Measurements from ENCODE around the gene VTI1A.

VTI1A gene

GRCh38 chr10:112701878-112702255, 254.9 kb downstream of the VTI1A start:
- Histone ChIP-seq H3K27ac (ENCODE audit: low read depth in 2 of 2, low read length in 2 of 2) (no peak overlapping the region), H3K27me3 (ENCODE audit: control insufficient read depth in 2 of 2, insufficient read depth in 2 of 2, low read length in 2 of 2) (no peaks in the 10 kb centered on the region), H3K4me1 (ENCODE audit: control insufficient read depth in 2 of 2, insufficient read depth in 2 of 2, low read length in 2 of 2) (no peaks in the 10 kb centered on the region), H3K9me3 (ENCODE audit: control insufficient read depth in 2 of 2, low read length in 2 of 2) (no peaks in the 10 kb centered on the region), H3K36me3 (ENCODE audit: control insufficient read depth in 2 of 2, insufficient read depth in 2 of 2, low read length in 2 of 2) (no peaks in the 10 kb centered on the region), H3K9ac (ENCODE audit: low read depth in 1 of 2, low read length in 2 of 2) (no peak overlapping the region), H3K4me3 (ENCODE audit: low read length in 2 of 2) (no peak overlapping the region)

- Histone ChIP-seq H3K27ac (ENCODE audit: low read depth in 2 of 2, low read length in 2 of 2) (no peak overlapping the region), H3K9me3 (ENCODE audit: control insufficient read depth in 2 of 2, low read length in 2 of 2) (no peaks in the 10 kb centered on the region), H3K4me3 (ENCODE audit: low read length in 2 of 2) (no peak overlapping the region), H3K9ac (ENCODE audit: low read depth in 1 of 2, low read length in 2 of 2) (no peak overlapping the region), H3K27me3 (ENCODE audit: control insufficient read depth in 2 of 2, insufficient read depth in 2 of 2, low read length in 2 of 2) (no peaks in the 10 kb centered on the region), H3K4me1 (ENCODE audit: control insufficient read depth in 2 of 2, insufficient read depth in 2 of 2, low read length in 2 of 2) (no peaks in the 10 kb centered on the region), H3K36me3 (ENCODE audit: control insufficient read depth in 2 of 2, insufficient read depth in 2 of 2, low read length in 2 of 2) (no peaks in the 10 kb centered on the region)
Observed at GRCh38 chr10:112706577-112706976, 259.6 kb downstream of the VTI1A start.

GRCh38 chr10:112708461-112708860, 261.4 kb downstream of the VTI1A start:
- H3K27me3 ChIP-seq (ENCODE audit: control insufficient read depth in 2 of 2, insufficient read depth in 2 of 2, low read length in 2 of 2) = no peaks in the 10 kb centered on the region
- no peak overlapping the region for H3K4me3 ChIP-seq (ENCODE audit: low read length in 2 of 2)
- no peak overlapping the region for H3K27ac ChIP-seq (ENCODE audit: low read depth in 2 of 2, low read length in 2 of 2)

GRCh38 chr10:112710528-112710927, 263.5 kb downstream of the VTI1A start:
- Histone ChIP-seq H3K36me3 (ENCODE audit: control insufficient read depth in 2 of 2, insufficient read depth in 2 of 2, low read length in 2 of 2) (no peaks in the 10 kb centered on the region), H3K4me1 (ENCODE audit: control insufficient read depth in 2 of 2, insufficient read depth in 2 of 2, low read length in 2 of 2) (peaks cover 0 to under 1% of the 10 kb centered on the region in 2 donors), H3K4me3 (ENCODE audit: low read length in 2 of 2) (no peak overlapping the region), H3K9me3 (ENCODE audit: control insufficient read depth in 2 of 2, low read length in 2 of 2) (no peaks in the 10 kb centered on the region), H3K9ac (ENCODE audit: low read depth in 1 of 2, low read length in 2 of 2) (no peak overlapping the region), H3K27ac (ENCODE audit: low read depth in 2 of 2, low read length in 2 of 2) (no peak overlapping the region), H3K27me3 (ENCODE audit: control insufficient read depth in 2 of 2, insufficient read depth in 2 of 2, low read length in 2 of 2) (no peaks in the 10 kb centered on the region)

More at GRCh38 chr10:112708461-112708860, 261.4 kb downstream of the VTI1A start:
- Histone ChIP-seq H3K9me3 (ENCODE audit: control insufficient read depth in 2 of 2, low read length in 2 of 2) (no peaks in the 10 kb centered on the region), H3K36me3 (ENCODE audit: control insufficient read depth in 2 of 2, insufficient read depth in 2 of 2, low read length in 2 of 2) (no peaks in the 10 kb centered on the region), H3K9ac (ENCODE audit: low read depth in 1 of 2, low read length in 2 of 2) (no peak overlapping the region), H3K4me1 (ENCODE audit: control insufficient read depth in 2 of 2, insufficient read depth in 2 of 2, low read length in 2 of 2) (no peaks in the 10 kb centered on the region)

DNA sequence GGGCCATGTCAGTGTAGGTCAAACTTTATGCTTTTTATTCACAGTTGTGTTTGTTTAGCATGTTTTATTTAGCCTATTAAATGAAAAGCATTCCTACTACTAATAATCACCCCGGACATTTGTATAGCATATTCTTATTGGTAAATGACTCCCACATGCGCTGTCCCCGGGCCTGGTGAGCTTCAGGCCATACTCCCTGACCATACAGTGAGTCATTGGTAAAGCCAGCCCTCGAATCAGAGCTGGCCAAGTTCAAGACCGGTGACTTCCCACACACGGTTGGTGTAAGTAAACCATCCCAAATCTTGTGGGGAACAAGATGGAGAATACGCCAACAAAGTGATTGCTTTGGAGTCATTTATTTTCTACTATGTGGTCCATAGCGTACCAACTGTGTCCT, 264.4 kb downstream of the VTI1A start:
- no peak overlapping the region for H3K9ac ChIP-seq (ENCODE audit: low read depth in 1 of 2, low read length in 2 of 2)
- no peaks in the 10 kb centered on the region for H3K27me3 ChIP-seq (ENCODE audit: control insufficient read depth in 2 of 2, insufficient read depth in 2 of 2, low read length in 2 of 2)
- no peak overlapping the region for H3K27ac ChIP-seq (ENCODE audit: low read depth in 2 of 2, low read length in 2 of 2)
- H3K4me3 ChIP-seq (ENCODE audit: low read length in 2 of 2) = no peak overlapping the region
- H3K4me1 ChIP-seq (ENCODE audit: control insufficient read depth in 2 of 2, insufficient read depth in 2 of 2, low read length in 2 of 2) = peaks cover 5 to 7% of the 10 kb centered on the region in 2 donors
- H3K9me3 ChIP-seq (ENCODE audit: control insufficient read depth in 2 of 2, low read length in 2 of 2) = no peaks in the 10 kb centered on the region
- H3K36me3 ChIP-seq (ENCODE audit: control insufficient read depth in 2 of 2, insufficient read depth in 2 of 2, low read length in 2 of 2) = no peaks in the 10 kb centered on the region

DNA sequence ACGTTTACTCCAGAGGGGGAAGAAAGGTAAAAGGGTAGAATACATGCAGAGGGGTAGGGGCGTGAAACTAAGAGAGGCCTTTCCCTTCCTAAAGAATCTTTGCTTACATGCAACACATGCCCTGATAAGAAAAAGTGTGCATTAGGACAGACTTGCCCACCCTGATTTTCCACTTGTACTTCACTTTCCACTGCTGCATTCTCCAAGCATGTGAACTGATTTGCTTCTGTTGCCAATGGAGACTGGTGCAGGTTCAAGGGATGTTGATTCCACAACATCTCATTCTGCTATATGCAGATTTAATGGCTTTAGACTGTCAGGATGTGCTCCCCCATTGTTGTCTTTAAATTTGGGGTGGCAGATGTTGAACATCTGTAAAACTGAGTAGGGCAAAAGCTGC, 265.5 kb downstream of the VTI1A start:
- no peak overlapping the region for H3K4me3 ChIP-seq (ENCODE audit: low read length in 2 of 2)

DNA sequence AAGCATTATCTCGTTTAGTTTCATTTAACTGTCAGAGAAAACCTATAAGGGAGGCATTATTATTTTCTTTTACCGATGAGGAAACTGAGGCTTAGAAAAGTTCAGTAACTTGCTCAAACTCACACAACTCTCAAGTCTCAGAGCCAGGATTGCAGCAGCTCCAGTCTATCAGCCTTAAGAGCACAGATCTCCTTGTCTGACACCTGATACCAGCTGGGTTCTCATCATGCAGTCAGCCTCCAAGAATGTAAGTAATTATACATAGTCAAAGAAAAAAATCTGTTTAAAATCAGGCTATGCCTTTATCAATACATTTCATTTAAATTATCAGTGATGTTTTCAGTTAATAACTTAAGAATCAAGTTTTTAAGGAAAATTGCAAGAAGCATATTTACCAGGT, 266.4 kb downstream of the VTI1A start:
- Histone ChIP-seq H3K9ac (ENCODE audit: low read depth in 1 of 2, low read length in 2 of 2) (no peak overlapping the region), H3K27me3 (ENCODE audit: control insufficient read depth in 2 of 2, insufficient read depth in 2 of 2, low read length in 2 of 2) (no peaks in the 10 kb centered on the region), H3K4me1 (ENCODE audit: control insufficient read depth in 2 of 2, insufficient read depth in 2 of 2, low read length in 2 of 2) (peaks cover 7 to 19% of the 10 kb centered on the region in 2 donors), H3K9me3 (ENCODE audit: control insufficient read depth in 2 of 2, low read length in 2 of 2) (no peaks in the 10 kb centered on the region), H3K27ac (ENCODE audit: low read depth in 2 of 2, low read length in 2 of 2) (no peak overlapping the region), H3K4me3 (ENCODE audit: low read length in 2 of 2) (no peak overlapping the region), H3K36me3 (ENCODE audit: control insufficient read depth in 2 of 2, insufficient read depth in 2 of 2, low read length in 2 of 2) (no peaks in the 10 kb centered on the region)

More for the DNA sequence above, 265.5 kb downstream of the VTI1A start:
- Histone ChIP-seq H3K27ac (ENCODE audit: low read depth in 2 of 2, low read length in 2 of 2) (no peak overlapping the region), H3K27me3 (ENCODE audit: control insufficient read depth in 2 of 2, insufficient read depth in 2 of 2, low read length in 2 of 2) (no peaks in the 10 kb centered on the region), H3K36me3 (ENCODE audit: control insufficient read depth in 2 of 2, insufficient read depth in 2 of 2, low read length in 2 of 2) (no peaks in the 10 kb centered on the region), H3K9me3 (ENCODE audit: control insufficient read depth in 2 of 2, low read length in 2 of 2) (no peaks in the 10 kb centered on the region), H3K9ac (ENCODE audit: low read depth in 1 of 2, low read length in 2 of 2) (no peak overlapping the region), H3K4me1 (ENCODE audit: control insufficient read depth in 2 of 2, insufficient read depth in 2 of 2, low read length in 2 of 2) (peaks cover 7 to 19% of the 10 kb centered on the region in 2 donors)

GRCh38 chr10:112715581-112715980, 268.6 kb downstream of the VTI1A start:
- no peaks in the 10 kb centered on the region for H3K27me3 ChIP-seq (ENCODE audit: control insufficient read depth in 2 of 2, insufficient read depth in 2 of 2, low read length in 2 of 2)
- peak overlapping the region; percentile 33 to 57 for H3K27ac ChIP-seq (ENCODE audit: low read depth in 2 of 2, low read length in 2 of 2)
- H3K4me1 ChIP-seq (ENCODE audit: control insufficient read depth in 2 of 2, insufficient read depth in 2 of 2, low read length in 2 of 2) = peaks cover 7 to 19% of the 10 kb centered on the region in 2 donors
- H3K36me3 ChIP-seq (ENCODE audit: control insufficient read depth in 2 of 2, insufficient read depth in 2 of 2, low read length in 2 of 2) = no peaks in the 10 kb centered on the region
- no peaks in the 10 kb centered on the region for H3K9me3 ChIP-seq (ENCODE audit: control insufficient read depth in 2 of 2, low read length in 2 of 2)
- no peak overlapping the region for H3K4me3 ChIP-seq (ENCODE audit: low read length in 2 of 2)
- H3K9ac ChIP-seq (ENCODE audit: low read depth in 1 of 2, low read length in 2 of 2) = no peak overlapping the region

DNA sequence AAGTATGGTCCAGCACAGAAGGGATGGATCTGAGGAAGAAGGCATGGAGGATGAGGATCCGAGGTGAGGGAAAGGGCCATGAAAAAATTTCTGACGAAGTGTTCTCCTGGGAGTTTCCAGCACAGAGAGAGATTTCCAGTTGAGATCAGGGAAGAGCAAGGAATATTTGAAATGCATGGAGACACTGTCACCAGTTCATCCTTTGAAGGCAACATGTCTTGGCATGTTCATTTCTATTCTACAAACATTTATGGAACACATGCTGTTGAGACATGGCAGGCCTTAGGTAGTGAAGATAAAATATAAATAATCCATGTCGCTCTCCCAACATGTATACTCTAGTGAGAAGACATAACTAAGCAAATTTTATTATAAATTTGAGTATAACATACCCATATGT, 269.1 kb downstream of the VTI1A start:
- H3K27ac ChIP-seq (ENCODE audit: low read depth in 2 of 2, low read length in 2 of 2) = peak overlapping the region; percentile 33 to 57

DNA sequence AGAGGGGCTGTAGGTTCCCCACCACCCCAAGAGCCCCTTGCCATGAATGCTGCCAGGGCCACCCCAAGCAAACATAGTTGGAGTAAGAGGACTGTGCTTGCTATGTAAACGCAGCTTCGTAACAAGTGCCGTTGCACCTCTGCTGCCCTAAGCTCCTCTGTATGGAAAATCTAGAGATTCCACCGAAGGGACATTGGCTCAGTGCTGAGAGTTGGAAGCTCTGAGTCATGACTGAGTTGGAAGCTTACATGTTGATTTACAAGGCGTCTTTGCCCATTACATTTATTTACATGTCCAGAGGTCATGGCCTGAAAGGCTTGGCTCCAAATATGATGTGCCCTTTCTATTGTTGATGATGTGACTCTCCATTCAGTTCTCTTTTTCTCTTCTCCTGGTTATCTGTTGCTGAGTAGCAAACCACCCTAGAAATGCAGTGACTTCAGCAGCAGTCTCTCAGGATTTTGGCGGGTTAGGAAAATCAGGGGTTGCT, 270.0 kb downstream of the VTI1A start:
- no peak overlapping the region for H3K4me3 ChIP-seq (ENCODE audit: low read length in 2 of 2)
- peak overlapping the region in 1 of 2 donors; percentile 45 for H3K27ac ChIP-seq (ENCODE audit: low read depth in 2 of 2, low read length in 2 of 2)
- peaks cover 7 to 19% of the 10 kb centered on the region in 2 donors for H3K4me1 ChIP-seq (ENCODE audit: control insufficient read depth in 2 of 2, insufficient read depth in 2 of 2, low read length in 2 of 2)
- no peaks in the 10 kb centered on the region for H3K9me3 ChIP-seq (ENCODE audit: control insufficient read depth in 2 of 2, low read length in 2 of 2)
- no peak overlapping the region for H3K9ac ChIP-seq (ENCODE audit: low read depth in 1 of 2, low read length in 2 of 2)
- H3K36me3 ChIP-seq (ENCODE audit: control insufficient read depth in 2 of 2, insufficient read depth in 2 of 2, low read length in 2 of 2) = no peaks in the 10 kb centered on the region
- H3K27me3 ChIP-seq (ENCODE audit: control insufficient read depth in 2 of 2, insufficient read depth in 2 of 2, low read length in 2 of 2) = no peaks in the 10 kb centered on the region

More for the DNA sequence above, 269.1 kb downstream of the VTI1A start:
- Histone ChIP-seq H3K4me1 (ENCODE audit: control insufficient read depth in 2 of 2, insufficient read depth in 2 of 2, low read length in 2 of 2) (peaks cover 7 to 19% of the 10 kb centered on the region in 2 donors), H3K4me3 (ENCODE audit: low read length in 2 of 2) (no peak overlapping the region), H3K27me3 (ENCODE audit: control insufficient read depth in 2 of 2, insufficient read depth in 2 of 2, low read length in 2 of 2) (no peaks in the 10 kb centered on the region), H3K36me3 (ENCODE audit: control insufficient read depth in 2 of 2, insufficient read depth in 2 of 2, low read length in 2 of 2) (no peaks in the 10 kb centered on the region), H3K9me3 (ENCODE audit: control insufficient read depth in 2 of 2, low read length in 2 of 2) (no peaks in the 10 kb centered on the region), H3K9ac (ENCODE audit: low read depth in 1 of 2, low read length in 2 of 2) (no peak overlapping the region)

- no peaks in the 10 kb centered on the region for H3K27me3 ChIP-seq (ENCODE audit: control insufficient read depth in 2 of 2, insufficient read depth in 2 of 2, low read length in 2 of 2)
- H3K27ac ChIP-seq (ENCODE audit: low read depth in 2 of 2, low read length in 2 of 2) = no peak overlapping the region
- no peaks in the 10 kb centered on the region for H3K36me3 ChIP-seq (ENCODE audit: control insufficient read depth in 2 of 2, insufficient read depth in 2 of 2, low read length in 2 of 2)
- H3K4me1 ChIP-seq (ENCODE audit: control insufficient read depth in 2 of 2, insufficient read depth in 2 of 2, low read length in 2 of 2) = peaks cover 7 to 19% of the 10 kb centered on the region in 2 donors
- no peak overlapping the region for H3K4me3 ChIP-seq (ENCODE audit: low read length in 2 of 2)
- H3K9ac ChIP-seq (ENCODE audit: low read depth in 1 of 2, low read length in 2 of 2) = no peak overlapping the region
- no peaks in the 10 kb centered on the region for H3K9me3 ChIP-seq (ENCODE audit: control insufficient read depth in 2 of 2, low read length in 2 of 2)
Observed at GRCh38 chr10:112720178-112720577, 273.2 kb downstream of the VTI1A start.
